Naive thymus-derived CD4-positive, alpha-beta T cell (primary cell): ENCODE results near the gene RPS6KA1. TPM values are rescaled to one million over a fixed set of nuclear protein-coding genes. Genes with fewer than 3 reads are reported as not detected.

Experiments
- ATAC-seq: fragments of 150-1000 bp; cut with Tn5 transposase; 2 replicates; pipeline ENCODE4 v1.10.0; 2021; ENCODE audit warnings: mild to moderate bottlenecking, moderate library complexity
- CTCF ChIA-PET: fragments of 350-600 bp; sonication (Branson Sonifier 250); formaldehyde crosslinking; loops from one replicate; lab custom pipeline; 2021; ENCODE audit warnings: antibody characterized with exemption; lab: Charles Lee
- POLR2A ChIA-PET: fragments of 350-600 bp; sonication (Branson Sonifier 250); formaldehyde crosslinking; loops from one replicate; lab custom pipeline; 2021; ENCODE audit warnings: antibody characterized with exemption, inconsistent platforms; lab: Charles Lee
- DNase-seq, 9 donors: peaks; one replicate each; pipeline versions ENCODE4 v3.0.0 to v3.0.0-alpha.2; 2020 to 2022; ENCODE audit warnings: mixed read lengths in 1 of 9
- H3K27ac ChIP-seq: one replicate; pipeline ENCODE4 v1.7.0; 2013; ENCODE audit warnings: mild to moderate bottlenecking, low read depth, low read length, moderate library complexity
- H3K27me3 ChIP-seq, 2 donors: one replicate each; pipeline ENCODE4 v1.7.0; 2013; ENCODE audit warnings: low read length in 2 of 2, mild to moderate bottlenecking in 2 of 2, moderate library complexity in 2 of 2; ENCODE audit not compliant: control insufficient read depth in 2 of 2, insufficient read depth in 2 of 2
- H3K36me3 ChIP-seq, 3 experiments: 1 replicate in 2 of 3; 2 replicates in 1 of 3; pipeline ENCODE4 v1.7.0; 2013; ENCODE audit warnings: low read length in 3 of 3, mild to moderate bottlenecking in 3 of 3, moderate library complexity in 1 of 3; ENCODE audit not compliant: insufficient read depth in 3 of 3, control insufficient read depth in 2 of 3
- H3K4me1 ChIP-seq, 2 donors: one replicate each; pipeline ENCODE4 v1.7.0; 2013; ENCODE audit warnings: low read length in 2 of 2, mild to moderate bottlenecking in 2 of 2, moderate library complexity in 1 of 2; ENCODE audit not compliant: control insufficient read depth in 2 of 2, insufficient read depth in 2 of 2
- H3K4me3 ChIP-seq: 2 replicates; pipeline ENCODE4 v1.7.0; 2013; ENCODE audit warnings: mild to moderate bottlenecking, low read length
- H3K9me3 ChIP-seq, 3 experiments: 1 replicate in 2 of 3; 2 replicates in 1 of 3; pipeline ENCODE4 v1.7.0; 2013; ENCODE audit warnings: low read length in 3 of 3; ENCODE audit not compliant: control insufficient read depth in 2 of 3
- H3K27ac Mint-ChIP-seq, 9 donors: one replicate each; pipeline ENCODE4 v1.8.0; 2020 to 2022; ENCODE audit warnings: mixed read lengths in 9 of 9, mild to moderate bottlenecking in 8 of 9, moderate library complexity in 5 of 9, inconsistent platforms in 2 of 9
- H3K27me3 Mint-ChIP-seq, 5 donors: one replicate each; pipeline ENCODE4 v1.8.0; 2021 to 2022; ENCODE audit warnings: mixed read lengths in 5 of 5, mild to moderate bottlenecking in 1 of 5
- H3K36me3 Mint-ChIP-seq, 5 donors: one replicate each; pipeline ENCODE4 v1.8.0; 2020 to 2022; ENCODE audit warnings: mixed read lengths in 5 of 5, mild to moderate bottlenecking in 3 of 5, inconsistent platforms in 1 of 5
- H3K4me1 Mint-ChIP-seq, 7 donors: one replicate each; pipeline ENCODE4 v1.8.0; 2020 to 2022; ENCODE audit warnings: mixed read lengths in 7 of 7, mild to moderate bottlenecking in 3 of 7, inconsistent platforms in 1 of 7
- H3K4me3 Mint-ChIP-seq, 10 donors: one replicate each; pipeline ENCODE4 v1.8.0; 2020 to 2022; ENCODE audit warnings: mild to moderate bottlenecking in 10 of 10, mixed read lengths in 10 of 10, moderate library complexity in 6 of 10, inconsistent platforms in 2 of 10
- H3K9me3 Mint-ChIP-seq, 11 donors: one replicate each; pipeline ENCODE4 v1.8.0; 2020 to 2022; ENCODE audit warnings: mixed read lengths in 11 of 11, mild to moderate bottlenecking in 4 of 11, inconsistent platforms in 1 of 11, moderate library complexity in 1 of 11
- intact Hi-C, 2 donors: fragments of 100-400 bp; cut with micrococcal nuclease; formaldehyde crosslinking; loops; one replicate each; pipeline ENCODE4 v1.15.1; 2023
- polyA plus RNA-seq, 2 donors: library from polyadenylated mRNA; unstranded; fragments of 300-500 nt; fragmentation: Illumina TruSeq; gene quantifications; one replicate each; pipeline ENCODE4 v1.2.3, GENCODE V29; 2021
- total RNA-seq, 6 experiments: library from RNA in 5 of 6; stranded (reverse) in 5 of 6; gene quantifications; 1 replicate in 5 of 6; 2 replicates in 1 of 6; pipeline ENCODE4 v1.2.3 and lab custom pipeline; 2021 to 2026

RPS6KA1 gene
- total and polyA plus RNA-seq, 7 experiments from 2014 or later: 53.8 to 205 (median 109) TPM

DNA sequence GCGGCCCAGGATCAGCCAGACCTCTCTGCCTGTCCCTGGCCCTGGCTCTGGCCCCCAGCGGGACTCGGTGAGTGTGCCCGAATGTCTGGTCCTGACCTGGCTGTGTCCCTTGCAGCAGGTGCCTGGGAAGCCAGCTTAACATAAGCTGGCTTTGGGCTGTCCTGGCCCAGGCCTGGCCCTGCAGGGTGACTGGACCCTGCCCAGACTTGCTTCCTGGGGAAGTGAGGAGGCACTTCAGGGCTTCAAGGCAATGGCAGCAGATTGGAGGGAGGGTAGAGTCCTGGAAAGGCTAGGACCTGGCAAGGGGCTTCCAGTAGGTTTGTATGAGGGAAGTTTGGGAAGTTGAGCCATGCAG, 16.4 kb downstream of the RPS6KA1 start:
- peak overlapping the region; percentile 83 for H3K27ac ChIP-seq
- H3K36me3 ChIP-seq: peaks cover 0 to 32% (median 7%) of the 10 kb centered on the region in 3 experiments
- peaks cover 0 to 39% (median 17%) of the 10 kb centered on the region in 5 donors for H3K36me3 Mint-ChIP-seq
- peaks cover 65 to 78% (median 69%) of the 10 kb centered on the region in 7 donors for H3K4me1 Mint-ChIP-seq
- no peaks in the 10 kb centered on the region for H3K27me3 ChIP-seq
- H3K9me3 Mint-ChIP-seq: peaks cover 0 to 2% (median 0%) of the 10 kb centered on the region in 11 donors
- no peaks in the 10 kb centered on the region for H3K9me3 ChIP-seq
- H3K27ac Mint-ChIP-seq: peak overlapping the region; percentile 89 to 99 (median 93)
- intact Hi-C loops: loop anchor here (1.0 to 10.0 kb wide), 7 partner anchors 17 to 261 kb away; partner anchors contain the start of genes RPS6KA1 (in 1 of the 2) and SH3BGRL3 (in 1 of the 2)
- ChIA-PET POLR2A (interaction anchor here (1.5 kb wide), 1 partner anchor 46 kb away, joined by 9 read pairs; no protein-coding TSS in a partner anchor), CTCF (interaction anchor here (1.5 kb wide), 1 partner anchor 46 kb away, joined by 3 read pairs; no protein-coding TSS in a partner anchor)
- no peak for ATAC-seq
- H3K27me3 Mint-ChIP-seq: no peaks in the 10 kb centered on the region
- peak in 1 of 9 donors; percentile 21 for DNase-seq
- H3K4me3 ChIP-seq: peak overlapping the region; percentile 82
- H3K4me3 Mint-ChIP-seq: peak overlapping the region; percentile 88 to 96 (median 94)
- H3K4me1 ChIP-seq: peaks cover 61 to 65% of the 10 kb centered on the region in 2 donors

- H3K4me1 Mint-ChIP-seq: peaks cover 65 to 76% (median 69%) of the 10 kb centered on the region in 7 donors
- peaks cover 0 to 39% (median 18%) of the 10 kb centered on the region in 5 donors for H3K36me3 Mint-ChIP-seq
- peak overlapping the region; percentile 81 to 99 (median 93) for H3K27ac Mint-ChIP-seq
- H3K36me3 ChIP-seq: peaks cover 0 to 36% (median 10%) of the 10 kb centered on the region in 3 experiments
- no peak for DNase-seq
- peaks cover 57 to 61% of the 10 kb centered on the region in 2 donors for H3K4me1 ChIP-seq
- H3K27ac ChIP-seq: peak overlapping the region; percentile 83
- ATAC-seq: no peak
- H3K27me3 Mint-ChIP-seq: no peaks in the 10 kb centered on the region
- no peaks in the 10 kb centered on the region for H3K9me3 ChIP-seq
- ChIA-PET POLR2A (interaction anchor here (1.5 to 1.7 kb wide), 2 partner anchors 46 to 239 kb away, joined by 3 to 9 read pairs; no protein-coding TSS in a partner anchor), CTCF (interaction anchor here (0.6 to 1.5 kb wide), 2 partner anchors 46 to 323 kb away, joined by 3 read pairs; no protein-coding TSS in a partner anchor)
- peaks cover 0 to 2% (median 0%) of the 10 kb centered on the region in 11 donors for H3K9me3 Mint-ChIP-seq
- peak overlapping the region; percentile 82 for H3K4me3 ChIP-seq
- H3K27me3 ChIP-seq: no peaks in the 10 kb centered on the region
- peak overlapping the region; percentile 88 to 96 (median 94) for H3K4me3 Mint-ChIP-seq
- intact Hi-C loops: loop anchor here in 1 of 2 donors (2.0 to 10.0 kb wide), 2 partner anchors 18 to 262 kb away; partner anchors contain the start of gene SH3BGRL3
Measured at GRCh38 chr1:26546375-26546774, 16.8 kb downstream of the RPS6KA1 start.

DNA sequence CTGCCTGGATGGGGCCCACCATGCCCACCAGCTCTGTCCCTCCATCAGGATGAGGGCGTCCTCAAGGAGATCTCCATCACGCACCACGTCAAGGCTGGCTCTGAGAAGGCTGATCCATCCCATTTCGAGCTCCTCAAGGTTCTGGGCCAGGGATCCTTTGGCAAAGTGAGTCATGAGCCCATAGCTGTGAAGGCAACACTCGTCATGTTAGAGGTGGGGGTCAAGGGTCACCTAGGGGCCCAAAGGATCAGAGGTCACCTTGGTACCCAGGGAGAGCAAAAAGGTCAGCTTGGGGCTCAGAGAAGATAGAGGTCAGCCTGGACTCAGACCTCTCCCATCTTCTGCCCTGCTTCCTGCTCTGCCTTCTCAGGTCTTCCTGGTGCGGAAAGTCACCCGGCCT, 17.3 kb downstream of the RPS6KA1 start:
- H3K27me3 Mint-ChIP-seq: no peaks in the 10 kb centered on the region
- CTCF ChIA-PET: interaction anchor here (0.6 kb wide), 1 partner anchor 322 kb away, joined by 3 read pairs; no protein-coding TSS in a partner anchor
- H3K9me3 ChIP-seq: no peaks in the 10 kb centered on the region
- peaks cover 0 to 39% (median 18%) of the 10 kb centered on the region in 5 donors for H3K36me3 Mint-ChIP-seq
- peaks cover 53 to 56% of the 10 kb centered on the region in 2 donors for H3K4me1 ChIP-seq
- peaks cover 0 to 2% (median 0%) of the 10 kb centered on the region in 11 donors for H3K9me3 Mint-ChIP-seq
- peaks cover 61 to 71% (median 64%) of the 10 kb centered on the region in 7 donors for H3K4me1 Mint-ChIP-seq
- peak overlapping the region; percentile 83 for H3K27ac ChIP-seq
- intact Hi-C loops: loop anchor here in 1 of 2 donors (2.0 to 10.0 kb wide), 2 partner anchors 18 to 262 kb away; partner anchors contain the start of gene SH3BGRL3
- H3K4me3 Mint-ChIP-seq: peak overlapping the region; percentile 88 to 96 (median 94)
- no peaks in the 10 kb centered on the region for H3K27me3 ChIP-seq
- no peak for DNase-seq
- peaks cover 0 to 41% (median 11%) of the 10 kb centered on the region in 3 experiments for H3K36me3 ChIP-seq
- ATAC-seq: no peak
- POLR2A ChIA-PET: interaction anchor here (1.7 to 2.3 kb wide), 2 partner anchors 46 to 239 kb away, joined by 3 to 10 read pairs; no protein-coding TSS in a partner anchor
- peak overlapping the region; percentile 82 for H3K4me3 ChIP-seq
- H3K27ac Mint-ChIP-seq: peak overlapping the region; percentile 81 to 99 (median 93)

DNA sequence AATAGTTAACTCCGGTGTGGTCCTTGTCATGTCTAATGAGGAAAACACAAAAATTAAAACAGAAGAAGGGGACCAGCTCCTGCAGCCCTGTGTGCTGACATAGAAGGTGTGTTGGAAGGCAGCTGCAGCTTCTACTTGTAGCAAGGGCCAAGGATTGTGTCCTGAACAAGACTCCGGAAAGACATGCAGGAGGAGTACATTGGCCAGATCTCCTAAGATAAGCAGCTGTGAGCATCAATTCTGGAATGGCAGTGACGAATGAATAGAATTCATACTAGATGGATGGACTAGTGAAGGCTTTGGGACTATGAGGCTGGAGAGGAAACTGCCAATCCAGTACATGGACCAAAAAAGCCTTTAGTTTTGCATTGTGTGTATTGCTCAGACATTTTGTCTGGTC, 19.3 kb downstream of the RPS6KA1 start:
- H3K9me3 ChIP-seq: no peaks in the 10 kb centered on the region
- ATAC-seq: no peak
- H3K36me3 Mint-ChIP-seq: peaks cover 0 to 46% (median 18%) of the 10 kb centered on the region in 5 donors
- H3K4me3 Mint-ChIP-seq: peak overlapping the region in 4 of 10 donors; percentile 13 to 88 (median 36)
- H3K27ac Mint-ChIP-seq: peak overlapping the region in 5 of 9 donors; percentile 63 to 99 (median 85)
- no peaks in the 10 kb centered on the region for H3K27me3 ChIP-seq
- ChIA-PET CTCF (interaction anchor here (0.9 to 1.4 kb wide), 2 partner anchors 48 to 261 kb away, joined by 3 to 4 read pairs; no protein-coding TSS in a partner anchor), POLR2A (interaction anchor here (0.6 to 2.3 kb wide), 3 partner anchors 13 to 127 kb away, joined by 4 to 10 read pairs (median 4); no protein-coding TSS in a partner anchor)
- H3K4me1 ChIP-seq: peaks cover 33 to 36% of the 10 kb centered on the region in 2 donors
- intact Hi-C loops: loop anchor here in 1 of 2 donors (10.0 kb wide), 1 partner anchor 264 kb away; the partner anchor contains the start of gene SH3BGRL3
- DNase-seq: no peak
- H3K27ac ChIP-seq: no peak overlapping the region
- H3K36me3 ChIP-seq: peaks cover 9 to 58% (median 23%) of the 10 kb centered on the region in 3 experiments
- no peaks in the 10 kb centered on the region for H3K27me3 Mint-ChIP-seq
- H3K4me1 Mint-ChIP-seq: peaks cover 42 to 58% (median 48%) of the 10 kb centered on the region in 7 donors
- no peak overlapping the region for H3K4me3 ChIP-seq
- H3K9me3 Mint-ChIP-seq: no peaks in the 10 kb centered on the region

DNA sequence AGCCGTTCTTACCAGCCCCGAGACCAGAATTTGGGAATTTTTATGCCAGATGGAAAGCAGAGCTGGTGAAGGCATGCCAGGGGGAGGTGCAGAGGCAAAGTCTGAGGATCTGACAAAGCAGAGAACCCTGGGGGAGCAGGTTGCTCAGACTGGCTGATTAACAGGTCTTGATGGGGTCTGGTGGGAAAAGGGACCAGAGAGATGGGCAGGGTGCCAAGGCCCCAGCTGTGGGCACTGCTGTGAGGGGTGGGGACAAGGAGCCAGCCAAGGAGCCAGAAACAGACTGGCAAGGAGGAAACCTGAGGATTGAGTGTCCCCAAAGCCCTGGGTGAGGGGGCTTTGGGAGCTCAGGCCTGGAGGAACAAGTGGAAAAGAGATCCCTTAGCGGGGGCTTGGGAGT, 21.4 kb downstream of the RPS6KA1 start:
- no peaks in the 10 kb centered on the region for H3K9me3 ChIP-seq
- intact Hi-C loops: no loop called here
- Mint-ChIP-seq H3K4me1 (peaks cover 24 to 42% (median 31%) of the 10 kb centered on the region in 7 donors), H3K4me3 (no peak overlapping the region), H3K27ac (peak overlapping the region in 1 of 9 donors; percentile 43), H3K36me3 (peaks cover 0 to 38% (median 14%) of the 10 kb centered on the region in 5 donors), H3K27me3 (no peaks in the 10 kb centered on the region), H3K9me3 (no peaks in the 10 kb centered on the region)
- ATAC-seq (no peak), DNase-seq (no peak)
- H3K27ac ChIP-seq: no peak overlapping the region
- H3K4me1 ChIP-seq: peaks cover 19% of the 10 kb centered on the region in 2 donors
- ChIA-PET POLR2A (interaction anchor here (0.5 to 2.1 kb wide), 3 partner anchors 9 to 339 kb away, joined by 3 to 6 read pairs (median 3); partner anchors contain the start of gene GPN2), CTCF (interaction anchor here (0.6 kb wide), 1 partner anchor 50 kb away, joined by 5 read pairs; no protein-coding TSS in a partner anchor)
- no peaks in the 10 kb centered on the region for H3K27me3 ChIP-seq
- peaks cover 28 to 78% (median 32%) of the 10 kb centered on the region in 3 experiments for H3K36me3 ChIP-seq
- no peak overlapping the region for H3K4me3 ChIP-seq

DNA sequence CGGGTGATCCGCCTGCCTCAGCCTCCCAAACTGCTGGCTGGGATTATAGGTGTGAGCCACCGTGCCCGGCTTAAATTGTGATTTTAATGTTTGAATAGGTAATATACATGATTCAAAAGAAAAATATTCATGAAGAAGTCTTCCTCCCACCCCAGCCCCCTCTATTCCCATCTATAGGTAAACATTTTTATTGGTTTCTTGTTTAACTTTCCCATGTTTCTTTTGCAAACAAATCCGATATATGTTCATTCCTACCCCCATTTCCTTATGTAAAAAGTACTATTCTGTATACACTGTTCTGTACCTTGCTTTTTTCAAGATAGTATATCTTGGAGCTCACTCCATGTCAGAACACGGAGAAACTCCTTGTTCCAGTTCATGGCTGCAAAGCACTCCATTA, 23.2 kb downstream of the RPS6KA1 start:
- no peaks in the 10 kb centered on the region for H3K27me3 ChIP-seq
- no peaks in the 10 kb centered on the region for H3K9me3 ChIP-seq
- H3K27ac ChIP-seq: no peak overlapping the region
- no peak overlapping the region for H3K27ac Mint-ChIP-seq
- no peak overlapping the region for H3K4me3 Mint-ChIP-seq
- ChIA-PET POLR2A (interaction anchor here (0.8 to 1.1 kb wide), 3 partner anchors 9 to 1486 kb away, joined by 3 read pairs; no protein-coding TSS in a partner anchor), CTCF (interaction anchor here (1.5 kb wide), 1 partner anchor 12 kb away, joined by 6 read pairs; no protein-coding TSS in a partner anchor)
- peaks cover 7 to 24% (median 13%) of the 10 kb centered on the region in 7 donors for H3K4me1 Mint-ChIP-seq
- no peak overlapping the region for H3K4me3 ChIP-seq
- ATAC-seq: no peak
- H3K36me3 Mint-ChIP-seq: peaks cover 4 to 42% (median 10%) of the 10 kb centered on the region in 5 donors
- no peaks in the 10 kb centered on the region for H3K27me3 Mint-ChIP-seq
- peaks cover 4 to 5% of the 10 kb centered on the region in 2 donors for H3K4me1 ChIP-seq
- intact Hi-C loops: no loop called here
- H3K9me3 Mint-ChIP-seq: no peaks in the 10 kb centered on the region
- DNase-seq: no peak
- H3K36me3 ChIP-seq: peaks cover 34 to 84% (median 39%) of the 10 kb centered on the region in 3 experiments
